Measurements from ENCODE around the gene SUMO3. TPM values are rescaled to one million over a fixed set of nuclear protein-coding genes. Genes with fewer than 3 reads are reported as not detected.

Gene SUMO3
- total RNA-seq, 1 experiment from 2014 or later: 82.9 TPM

DNA sequence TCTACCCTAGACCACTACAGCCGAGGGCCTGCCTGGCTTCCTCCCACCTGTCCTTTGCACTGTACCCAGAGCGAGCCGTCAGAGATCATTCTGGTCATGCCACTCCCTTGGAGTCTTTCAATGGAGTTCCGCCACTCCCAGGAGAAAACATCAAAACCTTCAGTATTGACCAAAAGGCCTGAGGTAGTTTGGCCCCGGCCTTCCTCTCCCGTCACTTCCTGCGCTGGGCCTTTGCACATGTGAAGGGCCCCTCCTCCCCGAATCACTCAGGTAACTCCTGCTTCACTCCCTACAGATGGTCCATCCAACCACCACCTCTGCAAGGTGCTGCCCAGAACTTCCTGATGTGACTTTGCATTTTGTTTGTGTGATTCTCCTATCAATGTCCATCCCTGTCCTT, 42.9 kb downstream of the SUMO3 start:
- Mint-ChIP-seq H3K27ac (peak overlapping the region in 1 of 3 experiments; percentile 90; a peak in 2 of 7 replicates), H3K9me3 (no peaks in the 10 kb centered on the region), H3K36me3 (ENCODE audit: insufficient read depth in 1 of 3, low read depth in 3 of 3) (peaks cover 40 to 79% (median 58%) of the 10 kb centered on the region in 3 experiments), H3K27me3 (ENCODE audit: low read depth) (no peaks in the 10 kb centered on the region), H3K4me3 (no peak overlapping the region), H3K4me1 (no peaks in the 10 kb centered on the region; a peak in 1 of 4 replicates)
- Histone ChIP-seq H3K23ac (ENCODE audit: insufficient read length, low read depth, low read length) (no peak overlapping the region), H2BK12ac (ENCODE audit: insufficient read length, low read depth, low read length) (no peak overlapping the region), H2AK5ac (ENCODE audit: insufficient read length, low read length) (no peak overlapping the region), H4K5ac (ENCODE audit: insufficient read length, low read depth, low read length) (no peak overlapping the region), H3K56ac (ENCODE audit: insufficient read length, low read depth, low read length) (no peak overlapping the region), H3K4ac (ENCODE audit: low read depth, low read length) (no peak overlapping the region), H3K14ac (ENCODE audit: insufficient read depth, low read length) (no peak overlapping the region), H3T11ph (ENCODE audit: low read length) (no peak overlapping the region), H3K4me2 (ENCODE audit: insufficient read depth, insufficient read length, low read length) (no peak overlapping the region), H2BK20ac (ENCODE audit: low read depth, low read length, poor library complexity, severe bottlenecking) (no peak overlapping the region), H4K8ac (replicated peaks; ENCODE audit: insufficient read length, low read depth, low read length) (no peak overlapping the region), H3K9me3 (ENCODE audit: control insufficient read depth, low read depth, low read length) (no peaks in the 10 kb centered on the region), H2BK15ac (ENCODE audit: low read depth, low read length) (no peak overlapping the region), H3K4me1 (ENCODE audit: insufficient read depth, low read length) (no peaks in the 10 kb centered on the region), H4K20me1 (ENCODE audit: control insufficient read depth, insufficient read depth, insufficient read length) (no peaks in the 10 kb centered on the region), H3K79me1 (ENCODE audit: insufficient read depth, low read depth, low read length, poor library complexity, severe bottlenecking) (no peaks in the 10 kb centered on the region), H2BK120ac (ENCODE audit: low read depth, low read length, poor library complexity, severe bottlenecking) (no peak overlapping the region), H4K91ac (ENCODE audit: insufficient read length, low read depth, low read length) (no peak overlapping the region), H3K79me2 (ENCODE audit: insufficient read depth, low read length) (no peaks in the 10 kb centered on the region; the same call in 1 of the 2 replicates), H3K27me3 (ENCODE audit: insufficient read depth, low read length) (no peaks in the 10 kb centered on the region), H3K9ac (ENCODE audit: extremely low read depth, insufficient read length, low read length) (no peak overlapping the region), H3K23me2 (ENCODE audit: insufficient read length, low read depth, low read length, poor library complexity, severe bottlenecking) (no peaks in the 10 kb centered on the region), H2BK5ac (ENCODE audit: insufficient read length, low read length) (no peak overlapping the region), H3K18ac (ENCODE audit: insufficient read length, low read depth, low read length) (no peak overlapping the region), H3K27ac (ENCODE audit: insufficient read length, low read depth, low read length) (no peak overlapping the region), H2AFZ (ENCODE audit: low read length) (no peak overlapping the region)
- no peak for DNase-seq
- TF ChIP-seq, protein P1, sequence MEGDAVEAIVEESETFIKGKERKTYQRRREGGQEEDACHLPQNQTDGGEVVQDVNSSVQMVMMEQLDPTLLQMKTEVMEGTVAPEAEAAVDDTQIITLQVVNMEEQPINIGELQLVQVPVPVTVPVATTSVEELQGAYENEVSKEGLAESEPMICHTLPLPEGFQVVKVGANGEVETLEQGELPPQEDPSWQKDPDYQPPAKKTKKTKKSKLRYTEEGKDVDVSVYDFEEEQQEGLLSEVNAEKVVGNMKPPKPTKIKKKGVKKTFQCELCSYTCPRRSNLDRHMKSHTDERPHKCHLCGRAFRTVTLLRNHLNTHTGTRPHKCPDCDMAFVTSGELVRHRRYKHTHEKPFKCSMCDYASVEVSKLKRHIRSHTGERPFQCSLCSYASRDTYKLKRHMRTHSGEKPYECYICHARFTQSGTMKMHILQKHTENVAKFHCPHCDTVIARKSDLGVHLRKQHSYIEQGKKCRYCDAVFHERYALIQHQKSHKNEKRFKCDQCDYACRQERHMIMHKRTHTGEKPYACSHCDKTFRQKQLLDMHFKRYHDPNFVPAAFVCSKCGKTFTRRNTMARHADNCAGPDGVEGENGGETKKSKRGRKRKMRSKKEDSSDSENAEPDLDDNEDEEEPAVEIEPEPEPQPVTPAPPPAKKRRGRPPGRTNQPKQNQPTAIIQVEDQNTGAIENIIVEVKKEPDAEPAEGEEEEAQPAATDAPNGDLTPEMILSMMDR (conservative IDR thresholded peaks at IDR 0.05): no peak
- WGBS (ENCODE audit: extremely low coverage, insufficient read length, low lambda C conversion rate): no CpG with 5 or more reads among the region's 8 CpGs
